ENCODE results near the gene DIP2A.
"Not testable (repeated sequence)": the region's sequence is repeated elsewhere in the genome, so short reads cannot be mapped to it uniquely, and the experiment has no call there.

DIP2A gene

DNA sequence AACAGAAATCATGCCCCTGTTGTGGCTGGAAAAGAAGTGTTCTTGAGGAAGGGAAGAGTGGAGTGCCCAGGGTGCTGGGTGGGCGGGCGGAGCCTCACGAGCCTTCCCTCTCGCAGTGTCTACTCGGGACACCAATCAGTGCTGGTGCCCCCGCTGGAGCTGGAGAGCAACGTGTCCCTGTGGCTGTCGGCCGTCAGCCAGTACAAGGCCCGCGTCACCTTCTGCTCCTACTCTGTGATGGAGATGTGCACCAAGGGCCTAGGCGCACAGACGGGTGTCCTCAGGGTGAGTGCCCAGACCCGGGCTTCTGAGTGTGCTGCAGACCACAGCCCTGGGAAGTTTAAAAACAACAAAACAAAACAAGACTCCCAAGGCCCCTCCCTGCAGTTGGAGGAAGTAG lies 98.8 kb downstream of the DIP2A start:
- DNase-seq (ENCODE audit: low read depth) = no peak

DNA sequence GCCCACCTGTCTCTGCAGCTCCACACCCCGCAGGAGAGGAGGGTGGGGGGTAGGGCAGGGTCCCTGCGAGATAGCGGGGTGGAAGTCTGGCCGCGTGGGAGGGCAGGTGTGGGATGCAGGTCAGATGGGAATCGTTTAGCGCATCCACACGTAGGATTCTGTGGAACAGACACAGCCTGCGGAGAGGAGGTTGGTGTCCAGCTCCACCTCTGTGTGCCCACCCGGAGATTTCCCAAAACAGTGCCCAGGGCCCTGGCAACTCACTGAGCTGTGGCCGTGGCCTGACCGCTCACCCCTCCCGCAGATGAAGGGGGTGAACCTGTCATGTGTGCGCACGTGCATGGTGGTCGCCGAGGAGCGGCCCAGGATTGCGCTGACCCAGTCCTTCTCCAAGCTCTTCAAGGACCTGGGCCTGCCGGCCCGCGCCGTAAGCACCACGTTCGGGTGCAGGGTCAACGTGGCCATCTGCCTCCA lies 99.3 kb downstream of the DIP2A start:
- no peak for DNase-seq (ENCODE audit: low read depth)

DNA sequence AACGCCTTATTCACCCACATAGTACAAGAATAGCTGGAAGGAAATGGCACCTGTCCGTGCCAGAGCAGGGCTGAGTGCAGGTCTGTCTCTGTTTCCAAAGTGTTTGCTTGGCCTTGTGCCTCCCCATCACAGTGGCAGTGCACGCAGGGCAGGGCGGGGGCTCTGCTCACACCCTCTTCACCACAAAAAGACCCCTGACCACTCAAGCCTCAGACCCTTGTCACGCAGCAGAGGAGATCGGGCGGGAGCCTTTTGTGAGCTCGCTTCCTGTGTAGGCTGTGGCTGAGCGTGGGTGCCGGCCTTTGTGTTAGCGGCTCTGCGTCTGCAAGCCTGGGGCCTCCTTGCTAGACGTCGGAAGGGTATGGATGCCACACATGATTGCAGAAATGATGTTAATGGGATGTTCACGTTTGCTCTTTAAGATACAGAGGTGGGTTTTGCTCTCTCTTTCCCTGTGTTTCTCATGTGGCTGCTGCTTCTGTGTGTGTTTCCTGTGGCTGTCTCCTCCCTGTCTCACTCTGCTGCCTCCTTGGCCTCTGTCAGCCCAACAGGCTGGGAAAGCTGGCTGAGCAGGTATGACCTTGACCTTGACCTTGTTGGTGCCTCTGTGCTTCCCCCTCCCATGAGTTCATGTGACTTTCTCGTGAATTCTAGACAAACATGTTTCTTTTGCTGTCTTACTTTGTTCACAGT lies 100.7 kb downstream of the DIP2A start:
- peak; percentile 41 for DNase-seq (ENCODE audit: low read depth)

DNA sequence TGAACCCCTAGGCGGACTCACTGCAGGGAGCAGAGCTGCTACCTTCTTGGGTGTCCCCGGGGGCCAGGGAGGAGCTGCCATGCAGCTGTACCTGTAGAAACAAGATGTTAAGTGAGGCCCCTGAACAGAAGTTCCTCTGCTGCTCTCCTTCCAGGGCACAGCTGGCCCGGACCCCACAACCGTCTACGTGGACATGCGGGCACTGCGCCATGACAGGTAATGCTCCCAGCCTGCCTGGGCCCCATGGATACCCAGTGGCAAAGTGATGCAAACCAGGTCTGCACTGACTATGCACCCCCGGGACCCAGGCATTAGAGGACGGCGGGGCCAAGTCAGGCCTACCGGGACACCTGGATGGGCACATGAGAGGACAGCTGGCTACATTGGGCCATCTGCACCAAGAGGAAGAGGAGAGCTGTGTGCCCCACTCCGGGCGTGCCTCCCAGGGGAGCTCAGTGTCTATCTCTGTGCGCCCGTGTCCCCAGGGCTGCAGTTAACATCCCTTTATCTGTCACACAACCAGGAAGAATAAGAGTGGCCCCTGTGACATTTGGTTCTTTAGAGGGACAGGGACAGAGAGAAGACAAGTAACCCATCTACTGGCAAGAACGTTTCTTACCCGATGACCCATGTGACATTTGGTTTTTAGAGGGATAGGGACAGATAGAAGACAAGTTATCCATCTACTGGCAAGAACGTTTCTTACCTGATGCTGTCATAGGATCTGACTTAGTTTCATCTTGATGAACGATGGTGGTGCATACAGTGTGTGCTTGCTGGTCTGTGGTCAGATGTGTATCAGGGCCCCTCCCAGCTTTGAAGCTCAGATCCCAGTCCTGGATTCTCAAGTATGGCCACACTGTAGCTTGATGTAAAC lies 102.1 kb downstream of the DIP2A start:
- DNase-seq (ENCODE audit: low read depth) = no peak

DNA sequence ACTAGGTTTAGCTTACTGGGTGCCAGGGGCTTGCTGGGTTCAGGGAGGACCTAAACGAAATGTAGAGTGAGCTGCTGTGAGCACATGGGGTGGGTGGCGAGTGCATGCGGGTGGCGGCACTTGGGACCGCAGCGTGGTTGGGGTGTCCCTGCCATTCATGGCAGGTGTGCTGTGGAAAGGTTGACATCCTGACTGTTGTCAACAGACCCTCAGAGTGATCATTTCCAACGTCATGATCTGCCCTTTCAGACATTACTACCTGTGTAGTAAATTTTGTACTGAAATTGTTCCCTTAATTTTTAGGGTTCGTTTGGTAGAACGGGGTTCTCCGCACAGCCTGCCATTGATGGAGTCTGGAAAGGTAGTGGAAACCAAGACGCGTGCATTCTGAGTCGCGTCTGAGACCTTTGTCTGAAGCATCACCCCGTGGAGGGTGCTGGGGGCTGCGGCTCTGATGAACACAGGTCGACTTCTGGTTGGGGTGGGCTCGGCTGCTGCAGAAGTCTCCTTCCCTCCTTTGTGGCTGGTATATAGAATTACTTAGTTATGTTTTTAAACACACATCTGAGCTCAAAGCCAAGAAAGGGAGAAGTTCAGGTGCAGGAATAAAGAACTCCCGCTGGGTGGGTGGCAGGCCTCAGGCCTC lies 102.9 kb downstream of the DIP2A start:
- DNase-seq (ENCODE audit: low read depth) = no peak

DNA sequence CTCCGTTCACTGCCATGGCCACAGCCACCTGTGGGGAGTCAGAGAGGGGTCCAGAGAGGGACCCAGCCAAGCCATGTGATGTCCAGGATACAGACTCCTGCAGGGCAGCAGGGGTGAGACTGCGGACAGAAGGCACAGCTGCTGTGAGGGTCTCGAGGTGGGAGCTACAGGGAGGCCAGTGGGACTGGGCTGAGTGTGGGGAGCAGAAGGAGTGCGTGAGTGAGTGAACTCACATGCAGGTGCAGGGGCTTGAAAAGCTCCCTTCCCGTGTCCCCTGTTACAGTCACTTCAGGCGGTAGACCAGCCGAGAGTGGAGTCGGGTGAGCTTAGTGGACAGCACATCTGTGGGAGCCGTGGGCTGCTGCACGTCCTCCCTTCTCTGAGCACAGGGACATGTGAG lies 103.8 kb downstream of the DIP2A start:
- no peak for DNase-seq (ENCODE audit: low read depth)

DNA sequence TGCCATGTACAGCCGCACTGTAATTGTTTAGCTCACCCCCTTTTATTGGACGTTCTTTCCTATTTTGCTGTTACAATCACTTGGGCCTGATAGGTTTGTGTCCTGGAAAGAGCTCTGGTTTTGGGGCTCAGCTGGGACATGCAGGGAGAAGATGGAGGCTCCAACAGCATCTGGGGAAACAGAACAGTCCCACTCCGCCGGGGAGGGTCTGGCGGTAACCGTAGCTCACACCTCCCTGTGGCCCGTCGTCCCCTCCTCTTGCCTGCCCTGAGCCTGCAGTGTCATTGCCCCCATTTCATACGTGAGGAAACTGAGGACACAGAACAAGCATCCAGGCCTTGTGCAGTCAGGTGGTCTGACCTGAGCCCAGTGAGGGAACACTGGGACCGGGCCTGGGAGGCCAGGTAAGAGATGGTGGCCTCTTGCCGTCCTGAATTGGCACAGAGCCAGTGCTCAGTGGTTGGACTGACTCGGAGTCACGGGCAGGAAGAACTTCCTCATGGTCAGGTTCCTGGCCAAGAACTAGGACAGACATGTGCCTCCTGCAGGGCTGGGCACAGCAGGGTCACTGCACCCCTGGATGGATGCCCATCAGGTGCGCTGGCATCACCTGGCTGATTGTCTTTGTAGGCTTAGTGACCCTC lies 104.4 kb downstream of the DIP2A start:
- DNase-seq (ENCODE audit: low read depth) = no peak

DNA sequence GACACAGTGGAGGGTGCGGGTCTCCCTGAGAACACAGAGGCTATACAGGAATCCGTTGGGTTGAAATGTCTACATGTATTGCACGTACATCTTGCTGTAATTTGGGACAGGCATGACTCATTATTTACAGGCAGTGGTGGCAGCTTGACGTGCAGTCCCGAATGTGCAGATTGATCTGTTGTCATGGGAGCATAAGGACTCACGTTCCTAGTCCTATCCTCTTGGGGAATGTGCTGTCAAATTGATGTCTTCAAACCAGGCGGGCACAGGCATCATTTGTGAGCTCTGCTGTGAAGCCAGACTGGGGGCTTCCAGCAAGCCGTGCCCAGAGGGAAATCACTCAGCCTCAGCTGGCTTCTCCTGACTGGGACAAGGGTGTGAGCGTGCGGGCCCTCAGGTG lies 105.7 kb downstream of the DIP2A start:
- no peak for DNase-seq (ENCODE audit: low read depth)

DNA sequence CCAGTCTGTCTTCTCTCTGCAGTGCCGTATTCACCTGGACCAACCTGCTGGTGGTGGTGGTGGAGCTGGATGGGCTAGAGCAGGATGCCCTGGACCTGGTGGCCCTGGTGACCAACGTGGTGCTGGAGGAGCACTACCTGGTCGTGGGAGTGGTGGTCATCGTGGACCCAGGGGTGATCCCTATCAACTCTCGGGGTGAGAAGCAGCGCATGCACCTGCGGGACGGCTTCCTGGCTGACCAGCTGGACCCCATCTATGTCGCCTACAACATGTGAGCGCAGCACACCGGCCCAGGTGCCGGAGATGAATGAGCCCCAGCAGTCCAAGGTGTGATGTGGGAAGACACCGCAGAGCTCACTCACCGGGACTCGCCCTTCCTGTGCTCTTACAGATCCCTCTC lies 108.7 kb downstream of the DIP2A start:
- DNase-seq (ENCODE audit: low read depth) = no peak

DNA sequence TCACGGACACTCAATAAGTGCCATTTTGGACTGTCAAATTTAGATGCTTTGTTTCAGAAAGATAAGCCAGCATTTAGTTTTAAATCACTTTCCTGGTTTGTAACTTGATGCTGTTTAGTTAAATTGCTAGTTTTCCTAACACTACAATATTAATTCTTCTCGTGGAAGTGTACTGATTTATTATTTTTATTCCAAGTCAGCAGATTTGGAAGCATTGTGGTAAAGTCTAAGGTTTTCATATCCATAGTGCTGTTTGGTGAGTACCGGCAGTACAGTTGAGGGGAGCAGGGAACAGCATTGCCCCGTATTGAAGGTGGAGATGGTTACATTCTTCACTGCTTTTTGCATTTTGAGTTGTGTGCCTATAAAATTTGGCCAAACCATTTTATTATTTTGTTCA lies 109.9 kb downstream of the DIP2A start:
- DNase-seq (ENCODE audit: low read depth) = no peak

DNA sequence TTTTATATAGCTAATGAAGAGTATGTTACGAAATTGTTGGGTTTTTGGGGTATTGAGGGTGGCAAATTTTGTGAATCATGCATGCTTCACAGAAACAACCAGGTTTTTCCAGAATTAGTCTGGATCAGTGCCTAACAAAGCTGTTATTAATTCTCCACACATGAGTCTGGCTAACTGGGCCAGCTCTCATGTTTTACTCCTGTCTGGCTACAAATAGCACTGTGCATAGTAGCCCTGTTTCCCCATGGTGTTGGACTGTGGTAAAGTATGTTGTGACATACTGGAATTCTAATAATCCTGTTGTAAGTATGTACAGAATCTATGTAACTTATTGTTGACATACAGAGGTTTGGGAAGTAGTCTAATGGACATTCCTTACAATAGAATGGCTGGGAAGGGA lies 110.4 kb downstream of the DIP2A start:
- DNase-seq (ENCODE audit: low read depth) = no peak

DNA sequence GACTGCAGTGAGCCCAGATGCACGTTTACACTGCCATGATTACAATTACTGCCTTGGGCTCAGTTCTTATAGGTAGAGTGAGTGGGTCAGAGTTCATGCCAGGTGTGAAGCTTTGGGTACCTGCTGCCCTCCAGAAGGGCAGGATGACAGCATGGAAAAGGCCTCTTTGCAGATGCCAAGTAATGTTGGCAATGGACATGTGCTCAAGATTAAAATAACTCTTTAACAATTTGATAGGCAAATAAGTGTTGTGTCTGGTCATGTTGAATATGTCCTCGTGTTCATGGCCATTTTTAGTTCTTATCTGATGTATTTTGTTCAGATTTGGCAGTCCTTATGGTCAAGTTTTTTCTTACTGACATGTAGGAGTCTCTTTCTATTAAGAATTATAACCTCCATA lies 111.4 kb downstream of the DIP2A start:
- no peak for DNase-seq (ENCODE audit: low read depth)

DNA sequence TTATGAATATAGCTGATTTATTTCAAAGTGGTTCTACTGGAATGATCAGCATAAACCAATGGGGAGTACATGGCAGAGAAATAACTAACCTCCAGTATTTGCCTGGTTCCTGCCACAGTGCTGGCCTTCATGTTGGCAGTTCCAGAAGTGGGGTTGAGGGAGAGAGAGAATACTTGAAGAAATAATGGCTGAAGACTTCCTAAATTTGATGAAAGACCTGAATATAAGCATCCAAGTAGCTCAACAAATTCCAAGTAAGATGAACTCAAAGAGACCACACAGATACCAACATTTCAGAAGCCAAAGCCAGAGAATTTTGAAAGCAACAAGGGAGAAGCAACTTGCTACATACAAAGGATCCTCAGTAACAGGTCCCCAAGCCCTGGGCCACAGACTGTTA lies 111.9 kb downstream of the DIP2A start:
- no peak for DNase-seq (ENCODE audit: low read depth)

DNA sequence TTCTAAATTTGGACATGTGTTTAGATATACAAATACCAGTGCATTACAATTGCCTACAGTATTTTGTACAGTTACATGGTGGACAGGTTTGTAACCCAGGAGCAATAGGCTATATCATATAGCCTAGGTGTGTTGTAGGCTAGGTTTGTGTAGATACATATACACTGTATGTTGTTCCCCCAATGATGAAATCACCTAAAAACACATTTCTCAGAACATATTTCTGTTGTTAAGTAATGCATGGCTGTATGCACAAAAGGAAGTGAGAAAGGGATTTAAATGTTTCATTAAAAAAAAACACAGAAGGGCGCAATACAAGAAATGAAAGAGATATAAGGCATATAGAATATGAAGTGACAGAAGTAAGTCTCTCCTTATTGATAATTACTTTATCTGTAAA lies 114.2 kb downstream of the DIP2A start:
- DNase-seq (ENCODE audit: low read depth) = no peak

DNA sequence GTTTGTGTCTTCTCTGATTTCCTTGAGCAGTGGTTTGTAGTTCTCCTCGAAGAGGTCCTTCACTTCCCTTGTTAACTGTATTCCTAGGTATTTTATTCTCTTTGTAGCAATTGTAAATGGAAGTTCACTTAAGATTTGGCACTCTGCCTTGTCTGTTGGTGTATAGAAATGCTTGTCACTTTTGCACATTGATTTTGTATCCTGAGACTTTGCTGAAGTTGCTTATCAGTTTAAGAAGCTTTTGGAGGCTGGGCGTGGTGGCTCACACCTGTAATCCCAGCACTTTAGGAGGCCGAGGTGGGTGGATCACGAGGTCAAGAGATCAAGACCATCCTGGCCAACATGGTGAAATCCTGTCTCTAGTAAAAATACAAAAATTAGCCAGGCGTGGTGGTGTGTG lies 119.1 kb downstream of the DIP2A start:
- not testable (repeated sequence) for DNase-seq (ENCODE audit: low read depth)

DNA sequence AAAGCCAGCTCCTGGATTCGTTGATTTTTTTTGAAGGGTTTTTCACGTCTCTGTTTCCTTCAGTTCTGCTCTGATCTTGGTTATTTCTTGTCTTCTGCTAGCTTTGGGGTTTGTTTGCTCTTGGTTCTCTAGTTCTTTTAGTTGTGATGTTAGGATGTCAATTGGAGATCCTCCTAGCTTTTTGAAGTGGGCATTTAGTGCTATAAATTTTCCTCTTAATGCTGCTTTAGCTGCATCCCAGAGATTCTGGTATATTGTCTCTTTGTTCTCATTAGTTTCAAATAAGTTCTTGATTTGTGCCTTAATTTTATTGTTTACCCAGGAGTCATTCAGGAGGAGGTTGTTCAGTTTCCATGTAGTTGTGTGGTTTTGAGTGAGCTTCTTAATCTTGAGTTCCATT lies 120.7 kb downstream of the DIP2A start:
- DNase-seq (ENCODE audit: low read depth) = not testable (repeated sequence)

DNA sequence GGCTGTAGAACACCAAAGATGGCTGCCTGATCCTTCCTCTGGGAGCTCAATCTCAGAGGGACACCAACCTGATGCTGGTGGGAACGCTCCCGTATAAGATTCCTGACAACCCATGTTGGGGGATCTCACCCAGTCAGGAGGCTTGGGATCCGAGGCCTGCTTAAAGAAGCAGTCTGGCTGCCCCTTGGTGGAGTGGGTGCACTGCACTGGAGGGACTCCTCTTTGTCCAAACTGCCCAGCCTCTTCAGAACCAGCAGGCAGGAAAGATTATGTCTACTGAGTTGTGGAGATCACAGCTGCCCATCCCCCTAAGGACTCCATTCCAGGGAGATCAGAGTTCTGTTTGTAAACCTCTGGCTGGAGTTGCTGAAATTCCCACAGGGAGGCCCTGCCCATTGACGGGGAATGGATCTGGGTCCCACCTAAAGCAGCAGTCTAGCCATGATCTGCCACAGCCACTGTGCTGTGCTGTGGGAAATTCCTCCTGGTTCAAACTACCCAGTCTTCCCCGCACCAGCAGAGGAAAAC lies 123.2 kb downstream of the DIP2A start:
- DNase-seq (ENCODE audit: low read depth) = no peak

DNA sequence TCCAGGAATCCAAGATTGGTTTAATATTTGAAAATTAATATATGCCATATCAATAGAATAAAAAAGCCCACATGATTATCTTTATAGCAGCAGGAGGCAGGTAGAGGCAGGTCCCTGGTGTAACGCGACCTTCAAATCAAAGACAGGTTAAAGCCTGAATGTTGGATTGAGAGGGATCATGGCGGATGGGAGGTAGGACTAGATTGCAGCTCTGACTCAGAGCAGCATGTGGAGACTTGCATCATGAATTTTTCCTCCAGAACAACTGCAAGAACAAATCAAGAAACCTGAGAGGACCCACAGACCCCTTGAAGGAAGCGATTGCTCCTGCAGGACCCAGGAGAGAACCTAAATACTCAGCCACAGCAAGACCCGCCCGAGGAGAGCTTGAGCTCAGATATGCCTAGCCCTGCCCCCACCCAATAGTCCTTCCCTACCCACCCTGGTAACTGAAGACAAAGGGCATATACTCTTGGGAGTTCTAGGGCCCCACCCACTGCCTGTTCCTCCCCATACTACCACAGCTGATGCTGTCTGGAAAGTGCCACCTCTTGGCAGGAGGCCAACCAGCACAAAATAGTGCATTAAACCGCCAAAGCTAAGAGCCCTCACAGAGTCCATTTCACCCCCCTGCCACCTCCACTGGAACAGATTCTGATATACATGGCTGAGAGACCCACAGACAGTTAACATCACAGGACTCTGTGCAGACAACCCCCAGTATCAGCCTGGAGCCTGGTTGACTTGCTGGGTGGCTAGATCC lies 126.7 kb downstream of the DIP2A start:
- no peak for DNase-seq (ENCODE audit: low read depth)

DNA sequence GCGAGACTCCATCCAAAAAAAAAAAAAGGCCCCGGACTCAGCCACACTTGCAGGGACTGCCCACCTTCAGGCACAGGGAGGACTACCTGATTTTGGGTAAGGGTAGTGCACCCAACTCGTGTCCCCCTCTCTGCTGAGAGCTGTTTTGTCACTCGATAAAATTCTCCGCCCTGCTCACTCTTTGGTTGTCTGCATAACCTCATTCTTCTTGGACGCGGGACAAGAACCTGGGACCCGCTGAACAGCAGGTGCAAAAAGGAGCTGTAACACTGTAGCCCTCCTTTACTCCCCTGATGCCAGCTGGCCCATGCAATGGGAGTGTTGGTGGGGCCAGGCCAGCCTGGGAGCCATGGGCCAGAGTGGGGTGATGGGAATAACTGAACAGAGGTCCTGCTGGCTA lies 135.6 kb downstream of the DIP2A start:
- no peak for DNase-seq (ENCODE audit: low read depth)

DNA sequence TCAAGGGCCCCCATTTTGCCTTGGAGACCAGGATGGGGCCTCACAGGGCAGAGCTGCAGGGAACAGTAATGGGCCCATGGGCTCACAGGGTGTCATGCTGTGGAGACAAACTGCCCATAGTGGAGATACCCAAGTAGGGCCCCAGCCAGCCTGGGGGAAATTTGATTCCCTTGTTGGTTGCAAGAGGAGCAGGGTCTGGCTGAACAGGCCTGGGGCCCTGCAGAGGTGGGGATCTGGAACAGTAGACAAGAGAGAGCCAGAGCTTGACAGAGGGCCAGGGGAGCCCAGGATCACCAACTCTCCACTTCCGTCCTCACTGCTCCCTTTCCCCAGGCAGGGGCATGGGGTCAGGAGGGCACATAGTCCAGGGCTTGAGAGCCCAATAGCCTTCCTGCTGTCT lies 137.5 kb downstream of the DIP2A start:
- DNase-seq (ENCODE audit: low read depth) = no peak

DNA sequence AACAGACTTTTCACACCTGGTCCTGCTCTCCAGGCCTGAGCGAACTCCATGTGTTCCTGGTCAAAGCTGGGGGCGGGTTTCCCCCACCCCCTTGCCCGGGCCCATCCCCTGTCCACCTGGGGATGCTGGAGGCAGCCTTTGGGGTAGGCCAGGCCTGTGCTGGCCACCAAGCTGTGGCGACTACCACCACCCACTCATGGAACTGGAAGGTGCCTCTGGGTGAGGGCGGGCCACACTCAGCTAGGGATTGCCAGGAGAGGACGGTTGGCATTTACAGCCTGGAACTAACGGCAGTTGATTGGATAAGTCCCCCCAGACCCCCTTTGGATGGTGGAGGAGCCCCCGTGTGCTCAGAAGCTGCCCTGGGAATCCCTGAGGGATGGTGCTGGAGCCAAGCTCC lies 138.3 kb downstream of the DIP2A start:
- no peak for DNase-seq (ENCODE audit: low read depth)
